Measurements from ENCODE around the gene DAP3.

The DAP3 gene

DNA sequence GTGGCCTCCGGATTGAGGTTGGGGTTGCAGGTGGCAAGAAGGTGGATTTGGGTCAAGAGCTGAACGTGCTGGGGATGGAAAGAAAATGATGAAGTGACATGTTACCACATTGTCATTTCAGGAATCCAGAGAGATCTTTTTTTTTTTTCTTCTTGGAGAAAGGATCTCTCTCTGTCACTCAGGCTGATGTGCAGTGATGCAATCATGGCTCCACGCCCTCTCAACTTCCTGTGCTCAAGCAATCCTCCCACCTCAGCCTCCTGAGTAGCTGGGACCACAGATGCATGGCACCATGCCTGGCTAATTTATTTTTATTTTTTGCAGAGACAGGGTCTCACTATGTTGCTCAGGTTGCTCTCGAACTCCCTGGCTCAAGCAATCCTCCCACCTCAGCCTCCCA lies 87.5 kb downstream of the DAP3 start:
- no peak for DNase-seq (ENCODE audit: low spot score)

GRCh38 chr1:155777582-155777981 lies 88.7 kb downstream of the DAP3 start:
- no peak for DNase-seq (ENCODE audit: low spot score)
